HepG2 (cell line): Measurements from ENCODE around the gene PLCB1.

Experiments
- ARNT ChIP-seq: fragments of 450-650 bp; IDR thresholded peaks from 2 replicates; pipeline ENCODE4 v1.6.1; 2017
- CEBPB ChIP-seq: IDR thresholded peaks from 2 replicates; pipeline ENCODE4 v1.6.1; 2011; ENCODE audit warnings: low read depth, low read length, improper control_type of control experiment, borderline replicate concordance
- EZH2 ChIP-seq: conservative IDR thresholded peaks from 2 replicates; pipeline ENCODE4 v1.6.1; 2012; ENCODE audit warnings: mild to moderate bottlenecking, low read depth, low read length, moderate library complexity
- KLF11 ChIP-seq: IDR thresholded peaks from 2 replicates; pipeline ENCODE4 v1.6.1; 2016; ENCODE audit warnings: missing compliant biosample characterization
- MYC ChIP-seq: sonication (generic); formaldehyde crosslinking; IDR thresholded peaks from 2 replicates; pipeline ENCODE4 v1.9.0; 2021; ENCODE audit warnings: missing genetic modification reagents, borderline replicate concordance
- POLR2A ChIP-seq, 2 experiments: IDR thresholded peaks; 2 replicates each; pipeline ENCODE4 v1.6.1; 2011; ENCODE audit warnings: low read depth in 2 of 2, low read length in 2 of 2, mild to moderate bottlenecking in 1 of 2, moderate library complexity in 1 of 2; ENCODE audit not compliant: insufficient read depth in 1 of 2
- TOE1 ChIP-seq: sonication (generic); formaldehyde crosslinking; IDR thresholded peaks from 2 replicates; pipeline ENCODE4 v1.4.0; 2020; ENCODE audit warnings: mild to moderate bottlenecking, missing genetic modification reagents
- ZNF83 ChIP-seq: sonication (generic); formaldehyde crosslinking; IDR thresholded peaks from 2 replicates; pipeline ENCODE4 v1.4.0; 2020; ENCODE audit warnings: missing genetic modification reagents, mild to moderate bottlenecking, borderline replicate concordance
- ZSCAN20 ChIP-seq: sonication (generic); formaldehyde crosslinking; IDR thresholded peaks from 2 replicates; pipeline ENCODE4 v1.4.0; 2020; ENCODE audit warnings: missing genetic modification reagents, mild to moderate bottlenecking, borderline replicate concordance
- TF ChIP-seq, protein P1 (sequence below), 2 experiments: fragments of 450-650 bp in 1 of 2; sonication (generic) in 1 of 2; formaldehyde crosslinking; IDR thresholded peaks; 2 replicates each; pipeline versions ENCODE4 v1.5.0 to v1.8.0; 2020 to 2022; ENCODE audit warnings: mild to moderate bottlenecking in 1 of 2, missing genetic modification reagents in 1 of 2
- TF ChIP-seq, protein P2 (sequence below): sonication (generic); formaldehyde crosslinking; IDR thresholded peaks from 2 replicates; pipeline ENCODE4 v1.5.0; 2020; ENCODE audit warnings: mild to moderate bottlenecking, missing genetic modification reagents, moderate library complexity

DNA sequence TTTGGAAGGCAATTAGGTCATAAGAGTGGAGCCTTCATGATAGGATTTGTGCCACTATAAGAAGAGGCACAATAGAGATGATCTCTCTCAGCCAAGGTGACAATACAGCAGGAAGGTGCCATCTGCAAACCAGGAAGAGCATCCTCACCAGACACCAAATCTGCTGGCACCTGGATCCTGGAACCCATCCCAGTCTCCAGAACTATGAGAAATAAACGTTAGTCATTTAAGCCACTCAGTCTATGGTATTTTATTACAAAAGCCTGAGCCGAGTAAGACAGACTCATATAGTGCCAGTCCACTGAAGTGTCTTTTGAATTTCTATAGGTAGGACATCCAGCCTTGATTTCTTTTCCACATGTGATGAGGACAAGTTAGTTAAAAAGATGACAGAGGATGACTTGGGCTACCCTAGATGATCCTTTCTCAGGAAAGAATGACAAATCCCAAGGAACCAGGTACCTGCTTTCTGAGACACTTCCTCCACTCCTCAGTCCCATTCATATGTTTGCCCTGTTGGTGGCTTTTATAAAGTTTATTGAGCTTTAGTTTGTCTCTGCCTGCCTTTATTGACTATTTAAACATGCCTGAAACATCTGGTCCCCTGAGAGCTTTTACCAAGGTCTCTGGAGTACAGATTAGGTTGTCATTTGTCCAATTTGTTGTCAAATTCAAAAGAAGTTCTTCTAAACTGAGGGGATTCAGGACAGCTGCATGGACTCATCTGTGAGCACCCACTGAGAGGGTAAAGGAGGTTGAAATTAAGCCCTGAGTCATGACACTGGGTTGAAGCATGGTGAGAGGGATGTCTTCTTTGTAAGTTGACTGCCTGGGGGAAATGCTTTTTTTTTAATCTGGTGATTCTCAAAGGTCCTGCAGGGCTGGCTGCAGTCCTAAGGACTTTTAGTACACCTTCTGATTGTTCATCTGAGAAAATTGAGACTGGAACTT lies 771.9 kb downstream of the PLCB1 start:
- TF ChIP-seq ZSCAN20 (CRISPR knock-in tag), result no peak
- no peak for TF ChIP-seq EZH2
- no peak for TF ChIP-seq MYC (CRISPR knock-in tag)
- TF ChIP-seq, protein P1, sequence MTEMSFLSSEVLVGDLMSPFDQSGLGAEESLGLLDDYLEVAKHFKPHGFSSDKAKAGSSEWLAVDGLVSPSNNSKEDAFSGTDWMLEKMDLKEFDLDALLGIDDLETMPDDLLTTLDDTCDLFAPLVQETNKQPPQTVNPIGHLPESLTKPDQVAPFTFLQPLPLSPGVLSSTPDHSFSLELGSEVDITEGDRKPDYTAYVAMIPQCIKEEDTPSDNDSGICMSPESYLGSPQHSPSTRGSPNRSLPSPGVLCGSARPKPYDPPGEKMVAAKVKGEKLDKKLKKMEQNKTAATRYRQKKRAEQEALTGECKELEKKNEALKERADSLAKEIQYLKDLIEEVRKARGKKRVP (CRISPR knock-in tag; IDR thresholded peaks at IDR 0.05), result no peak
- TF ChIP-seq TOE1, result no peak
- TF ChIP-seq ARNT, result no peak
- TF ChIP-seq KLF11 (CRISPR knock-in tag), result no peak
- TF ChIP-seq POLR2A (IDR thresholded peaks at IDR 0.05; ENCODE audit: insufficient read depth in 1 of 2, low read depth in 2 of 2, low read length in 2 of 2), result no peak
- TF ChIP-seq CEBPB, result no peak
- TF ChIP-seq, protein P2, sequence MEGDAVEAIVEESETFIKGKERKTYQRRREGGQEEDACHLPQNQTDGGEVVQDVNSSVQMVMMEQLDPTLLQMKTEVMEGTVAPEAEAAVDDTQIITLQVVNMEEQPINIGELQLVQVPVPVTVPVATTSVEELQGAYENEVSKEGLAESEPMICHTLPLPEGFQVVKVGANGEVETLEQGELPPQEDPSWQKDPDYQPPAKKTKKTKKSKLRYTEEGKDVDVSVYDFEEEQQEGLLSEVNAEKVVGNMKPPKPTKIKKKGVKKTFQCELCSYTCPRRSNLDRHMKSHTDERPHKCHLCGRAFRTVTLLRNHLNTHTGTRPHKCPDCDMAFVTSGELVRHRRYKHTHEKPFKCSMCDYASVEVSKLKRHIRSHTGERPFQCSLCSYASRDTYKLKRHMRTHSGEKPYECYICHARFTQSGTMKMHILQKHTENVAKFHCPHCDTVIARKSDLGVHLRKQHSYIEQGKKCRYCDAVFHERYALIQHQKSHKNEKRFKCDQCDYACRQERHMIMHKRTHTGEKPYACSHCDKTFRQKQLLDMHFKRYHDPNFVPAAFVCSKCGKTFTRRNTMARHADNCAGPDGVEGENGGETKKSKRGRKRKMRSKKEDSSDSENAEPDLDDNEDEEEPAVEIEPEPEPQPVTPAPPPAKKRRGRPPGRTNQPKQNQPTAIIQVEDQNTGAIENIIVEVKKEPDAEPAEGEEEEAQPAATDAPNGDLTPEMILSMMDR (CRISPR knock-in tag), result no peak
- TF ChIP-seq ZNF83 (CRISPR knock-in tag), result no peak
